OCI-M2 (cell line): ENCODE measurements around the gene WWOX.

Experiments used
- DNase-seq: peaks from one replicate; lab custom pipeline; 2025; ENCODE audit not compliant: unreplicated experiment; lab: John Stamatoyannopoulos, UW

The WWOX gene

GRCh38 chr16:78220571-78220970 lies 121.1 kb downstream of the WWOX start:
- no peak for DNase-seq

- no peak for DNase-seq
Measured at GRCh38 chr16:78221892-78222291, 122.4 kb downstream of the WWOX start.

GRCh38 chr16:78224342-78224741 lies 124.9 kb downstream of the WWOX start:
- no peak for DNase-seq

GRCh38 chr16:78225919-78226318 lies 126.5 kb downstream of the WWOX start:
- no peak for DNase-seq

- DNase-seq = no peak
Measured at GRCh38 chr16:78227855-78228254, 128.4 kb downstream of the WWOX start.

- no peak for DNase-seq
Measured at GRCh38 chr16:78228704-78229103, 129.2 kb downstream of the WWOX start.

- DNase-seq = no peak
Measured at GRCh38 chr16:78230832-78231231, 131.4 kb downstream of the WWOX start.

GRCh38 chr16:78235168-78235800 lies 135.8 kb downstream of the WWOX start:
- no peak for DNase-seq

- no peak for DNase-seq
Measured at GRCh38 chr16:78235876-78236275, 136.4 kb downstream of the WWOX start.

GRCh38 chr16:78237841-78238240 lies 138.4 kb downstream of the WWOX start:
- DNase-seq = no peak

GRCh38 chr16:78240459-78241222 lies 141.2 kb downstream of the WWOX start:
- no peak for DNase-seq

- no peak for DNase-seq
Measured at GRCh38 chr16:78242239-78242630, 142.8 kb downstream of the WWOX start.

GRCh38 chr16:78244131-78244895 lies 144.9 kb downstream of the WWOX start:
- DNase-seq = no peak

GRCh38 chr16:78246559-78246958 lies 147.1 kb downstream of the WWOX start:
- no peak for DNase-seq

GRCh38 chr16:78249056-78249455 lies 149.6 kb downstream of the WWOX start:
- no peak for DNase-seq

- no peak for DNase-seq
Measured at GRCh38 chr16:78249832-78250231, 150.4 kb downstream of the WWOX start.

GRCh38 chr16:78251115-78251514 lies 151.7 kb downstream of the WWOX start:
- no peak for DNase-seq

GRCh38 chr16:78252757-78253156 lies 153.3 kb downstream of the WWOX start:
- DNase-seq = no peak

GRCh38 chr16:78254841-78255240 lies 155.4 kb downstream of the WWOX start:
- DNase-seq = no peak

GRCh38 chr16:78256686-78257375 lies 157.4 kb downstream of the WWOX start:
- no peak for DNase-seq

GRCh38 chr16:78257376-78257728 lies 157.9 kb downstream of the WWOX start:
- DNase-seq = no peak
